ENCODE results near the gene NPBWR2.

The NPBWR2 gene

GRCh38 chr20:64111841-64112641 is 4.7 kb upstream of the NPBWR2 start:
- Histone ChIP-seq H3K4me3 (ENCODE audit: low read length) (no peak overlapping the region), H3K36me3 (replicated peaks; ENCODE audit: insufficient read depth, low read length) (no peaks in the 10 kb centered on the region), H4K20me1 (ENCODE audit: insufficient read depth, low read length) (no peaks in the 10 kb centered on the region), H3K27ac (ENCODE audit: low read length) (no peak overlapping the region), H3K9ac (ENCODE audit: low read length) (no peak overlapping the region), H3K9me3 (replicated peaks; ENCODE audit: insufficient read depth, low read length) (no peaks in the 10 kb centered on the region), H3K79me2 (ENCODE audit: low read length) (no peaks in the 10 kb centered on the region), H3K27me3 (replicated peaks; ENCODE audit: insufficient read depth, low read length) (peaks cover 98% of the 10 kb centered on the region), H2AFZ (ENCODE audit: low read length) (no peak overlapping the region), H3K4me1 (ENCODE audit: low read length) (no peaks in the 10 kb centered on the region), H3K4me2 (ENCODE audit: low read depth, low read length) (no peak overlapping the region), H3K9me2 (replicated peaks; ENCODE audit: insufficient read depth, low read length) (no peaks in the 10 kb centered on the region), H3F3A (ENCODE audit: insufficient read depth, low read length) (no peaks in the 10 kb centered on the region)
- TF ChIP-seq, protein P1, sequence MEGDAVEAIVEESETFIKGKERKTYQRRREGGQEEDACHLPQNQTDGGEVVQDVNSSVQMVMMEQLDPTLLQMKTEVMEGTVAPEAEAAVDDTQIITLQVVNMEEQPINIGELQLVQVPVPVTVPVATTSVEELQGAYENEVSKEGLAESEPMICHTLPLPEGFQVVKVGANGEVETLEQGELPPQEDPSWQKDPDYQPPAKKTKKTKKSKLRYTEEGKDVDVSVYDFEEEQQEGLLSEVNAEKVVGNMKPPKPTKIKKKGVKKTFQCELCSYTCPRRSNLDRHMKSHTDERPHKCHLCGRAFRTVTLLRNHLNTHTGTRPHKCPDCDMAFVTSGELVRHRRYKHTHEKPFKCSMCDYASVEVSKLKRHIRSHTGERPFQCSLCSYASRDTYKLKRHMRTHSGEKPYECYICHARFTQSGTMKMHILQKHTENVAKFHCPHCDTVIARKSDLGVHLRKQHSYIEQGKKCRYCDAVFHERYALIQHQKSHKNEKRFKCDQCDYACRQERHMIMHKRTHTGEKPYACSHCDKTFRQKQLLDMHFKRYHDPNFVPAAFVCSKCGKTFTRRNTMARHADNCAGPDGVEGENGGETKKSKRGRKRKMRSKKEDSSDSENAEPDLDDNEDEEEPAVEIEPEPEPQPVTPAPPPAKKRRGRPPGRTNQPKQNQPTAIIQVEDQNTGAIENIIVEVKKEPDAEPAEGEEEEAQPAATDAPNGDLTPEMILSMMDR (IDR thresholded peaks at IDR 0.05; ENCODE audit: low read length) = no peak
- TF ChIP-seq EZH2 (optimal IDR thresholded peaks at IDR 0.05; ENCODE audit: low read depth, low read length) (no peak), EZH2phosphoT487 (IDR thresholded peaks at IDR 0.05; ENCODE audit: low read length) (no peak)
- no peak for DNase-seq

DNA sequence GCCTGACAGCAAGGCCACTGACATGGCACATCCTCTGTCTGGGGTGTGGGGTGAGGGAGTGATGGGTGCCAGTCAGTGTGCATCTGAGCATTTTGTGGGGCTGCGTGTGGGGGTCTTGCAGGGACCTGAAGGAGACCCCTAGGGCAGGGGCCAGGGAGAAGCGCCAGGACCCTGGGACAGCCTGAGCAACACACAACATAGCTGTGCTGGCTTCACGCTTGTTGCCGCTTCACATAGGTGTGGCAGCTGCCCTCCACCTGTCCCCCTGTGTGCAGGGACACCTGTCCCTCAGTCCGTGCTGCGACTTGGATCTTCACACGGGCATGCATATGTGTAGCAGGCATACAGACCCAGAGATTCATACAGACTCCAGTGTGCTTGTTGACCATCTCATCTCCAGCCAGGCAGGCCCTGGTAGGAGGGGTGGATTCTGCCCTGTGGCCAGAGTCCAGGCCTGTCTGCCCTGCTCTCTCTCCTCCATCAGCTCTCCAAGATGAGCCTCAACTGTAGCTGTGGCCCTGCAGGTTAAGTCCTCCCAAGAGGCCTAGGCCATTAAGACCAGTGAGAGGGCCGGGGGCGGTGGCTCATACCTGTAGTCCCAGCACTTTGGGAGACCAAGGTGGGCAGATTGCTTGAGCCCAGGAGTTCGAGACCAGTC is 3.2 kb upstream of the NPBWR2 start:
- Histone ChIP-seq H2AFZ (ENCODE audit: low read length) (no peak overlapping the region), H3K4me2 (ENCODE audit: low read depth, low read length) (no peak overlapping the region), H4K20me1 (ENCODE audit: insufficient read depth, low read length) (no peaks in the 10 kb centered on the region), H3K27ac (ENCODE audit: low read length) (no peak overlapping the region), H3K9me2 (replicated peaks; ENCODE audit: insufficient read depth, low read length) (no peaks in the 10 kb centered on the region), H3F3A (ENCODE audit: insufficient read depth, low read length) (no peaks in the 10 kb centered on the region), H3K9ac (ENCODE audit: low read length) (no peak overlapping the region), H3K36me3 (replicated peaks; ENCODE audit: insufficient read depth, low read length) (no peaks in the 10 kb centered on the region), H3K27me3 (replicated peaks; ENCODE audit: insufficient read depth, low read length) (peaks cover 97% of the 10 kb centered on the region), H3K4me1 (ENCODE audit: low read length) (no peaks in the 10 kb centered on the region), H3K79me2 (ENCODE audit: low read length) (no peaks in the 10 kb centered on the region), H3K4me3 (ENCODE audit: low read length) (no peak overlapping the region), H3K9me3 (replicated peaks; ENCODE audit: insufficient read depth, low read length) (no peaks in the 10 kb centered on the region)
- TF ChIP-seq EZH2phosphoT487 (IDR thresholded peaks at IDR 0.05; ENCODE audit: low read length) = no peak
- no peak for DNase-seq

GRCh38 chr20:64109831-64110391 is 2.5 kb upstream of the NPBWR2 start:
- no peaks in the 10 kb centered on the region for H3K4me1 ChIP-seq (ENCODE audit: low read length)
- no peak overlapping the region for H3K4me2 ChIP-seq (ENCODE audit: low read depth, low read length)
- no peaks in the 10 kb centered on the region for H4K20me1 ChIP-seq (ENCODE audit: insufficient read depth, low read length)
- no peaks in the 10 kb centered on the region for H3F3A ChIP-seq (ENCODE audit: insufficient read depth, low read length)
- H3K36me3 ChIP-seq (replicated peaks; ENCODE audit: insufficient read depth, low read length) = no peaks in the 10 kb centered on the region
- no peak overlapping the region for H3K27ac ChIP-seq (ENCODE audit: low read length)
- no peaks in the 10 kb centered on the region for H3K79me2 ChIP-seq (ENCODE audit: low read length)
- H3K9ac ChIP-seq (ENCODE audit: low read length) = no peak overlapping the region
- TF ChIP-seq EZH2phosphoT487 (IDR thresholded peaks at IDR 0.05; ENCODE audit: low read length) (no peak), EZH2 (optimal IDR thresholded peaks at IDR 0.05; ENCODE audit: low read depth, low read length) (no peak)
- TF ChIP-seq, protein P1 (IDR thresholded peaks at IDR 0.05; ENCODE audit: low read length) = no peak
- H3K4me3 ChIP-seq (ENCODE audit: low read length) = no peak overlapping the region
- no peak for DNase-seq
- H3K9me3 ChIP-seq (replicated peaks; ENCODE audit: insufficient read depth, low read length) = no peaks in the 10 kb centered on the region
- H3K27me3 ChIP-seq (replicated peaks; ENCODE audit: insufficient read depth, low read length) = peaks cover 93% of the 10 kb centered on the region
- no peaks in the 10 kb centered on the region for H3K9me2 ChIP-seq (replicated peaks; ENCODE audit: insufficient read depth, low read length)
- no peak overlapping the region for H2AFZ ChIP-seq (ENCODE audit: low read length)

Data from MM.1S (cell line).